Activated effector memory CD4-positive, alpha-beta T cell treated with anti-CD3 and anti-CD28 coated beads, Interleukin-2, amount 50 U/mL, for 16 hours (primary cell): ENCODE data around the gene GPRC6A.

Experiments used
- DNase-seq: peaks from one replicate; pipeline ENCODE4 v3.0.0-alpha.2; 2020

The GPRC6A gene

GRCh38 chr6:116779573-116780164 is 49.2 kb downstream of the GPRC6A start:
- DNase-seq, result no peak

GRCh38 chr6:116773886-116774285 is 55.0 kb downstream of the GPRC6A start:
- no peak for DNase-seq

- no peak for DNase-seq
Observed at GRCh38 chr6:116772450-116772849, 56.4 kb downstream of the GPRC6A start.

GRCh38 chr6:116767715-116768114 is 61.2 kb downstream of the GPRC6A start:
- no peak for DNase-seq

GRCh38 chr6:116766506-116767176 is 62.2 kb downstream of the GPRC6A start:
- no peak for DNase-seq

GRCh38 chr6:116764961-116765841 is 63.7 kb downstream of the GPRC6A start, which contains the start of gene FAM162B:
TSS of gene FAM162B (minus strand) at chr6:116765719. CDS start at chr6:116765576, 143 bp downstream.
- no peak for DNase-seq

GRCh38 chr6:116764629-116764960 is 64.3 kb downstream of the GPRC6A start:
- DNase-seq, result no peak

- no peak for DNase-seq
Observed at GRCh38 chr6:116763906-116764628, 64.8 kb downstream of the GPRC6A start.

- DNase-seq, result no peak
Observed at GRCh38 chr6:116763048-116763447, 65.8 kb downstream of the GPRC6A start.

GRCh38 chr6:116762235-116762634 is 66.6 kb downstream of the GPRC6A start:
- no peak for DNase-seq

- no peak for DNase-seq
Observed at GRCh38 chr6:116761779-116762178, 67.1 kb downstream of the GPRC6A start.

- no peak for DNase-seq
Observed at GRCh38 chr6:116745176-116745575, 83.7 kb downstream of the GPRC6A start.
